Ishikawa (cell line): ENCODE measurements around the gene GCDH.

ENCODE experiments used
- CEBPB ChIP-seq: IDR thresholded peaks from 2 replicates; pipeline ENCODE4 v1.6.1; 2012
- EGR1 ChIP-seq: IDR thresholded peaks from 2 replicates; pipeline ENCODE4 v1.6.1; 2012
- EP300 ChIP-seq: IDR thresholded peaks from 2 replicates; pipeline ENCODE4 v1.6.1; 2012; ENCODE audit warnings: borderline replicate concordance
- MAX ChIP-seq: IDR thresholded peaks from 2 replicates; pipeline ENCODE4 v1.6.1; 2012
- NFIC ChIP-seq: IDR thresholded peaks from 2 replicates; pipeline ENCODE4 v1.6.1; 2012
- RAD21 ChIP-seq: IDR thresholded peaks from 2 replicates; pipeline ENCODE4 v1.6.1; 2012; ENCODE audit warnings: low read depth
- TAF1 ChIP-seq: IDR thresholded peaks from 2 replicates; pipeline ENCODE4 v1.6.1; 2012; ENCODE audit warnings: low read depth, mild to moderate bottlenecking
- YY1 ChIP-seq: IDR thresholded peaks from 2 replicates; pipeline ENCODE4 v1.6.1; 2012; ENCODE audit warnings: low read depth
- ZBTB7A ChIP-seq: IDR thresholded peaks from 2 replicates; pipeline ENCODE4 v1.6.1; 2012; ENCODE audit warnings: low read depth
- TF ChIP-seq, protein P1 (sequence below): IDR thresholded peaks from 2 replicates; pipeline ENCODE4 v1.6.1; 2012
- TF ChIP-seq, protein P2 (sequence below): IDR thresholded peaks from 2 replicates; pipeline ENCODE4 v1.6.1; 2012; ENCODE audit warnings: low read depth, mild to moderate bottlenecking

DNA sequence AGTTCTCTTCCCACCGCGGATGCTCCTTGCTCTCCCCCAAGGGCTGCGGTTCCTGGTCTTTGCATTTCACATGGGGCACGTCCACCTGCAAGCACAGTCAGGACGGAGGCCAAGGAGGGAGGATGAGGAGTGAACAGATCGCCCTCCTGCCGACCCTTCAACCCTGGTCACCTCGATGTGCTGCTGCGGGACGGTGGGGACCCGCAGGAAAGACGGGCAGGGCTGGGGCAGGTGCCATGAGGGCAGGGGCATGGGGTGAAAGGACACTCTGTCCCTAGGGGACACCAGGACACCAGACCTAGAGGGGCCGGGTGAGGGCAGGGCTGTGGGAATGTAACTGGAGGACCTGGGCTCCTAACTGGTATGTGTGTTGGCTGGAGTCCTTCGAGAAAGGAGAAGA lies 27.3 kb downstream of the GCDH start:
- TF ChIP-seq EP300 (no peak), TAF1 (no peak), RAD21 (no peak), NFIC (no peak), EGR1 (no peak), YY1 (no peak), ZBTB7A (no peak), MAX (no peak), CEBPB (no peak)
- TF ChIP-seq, protein P1, sequence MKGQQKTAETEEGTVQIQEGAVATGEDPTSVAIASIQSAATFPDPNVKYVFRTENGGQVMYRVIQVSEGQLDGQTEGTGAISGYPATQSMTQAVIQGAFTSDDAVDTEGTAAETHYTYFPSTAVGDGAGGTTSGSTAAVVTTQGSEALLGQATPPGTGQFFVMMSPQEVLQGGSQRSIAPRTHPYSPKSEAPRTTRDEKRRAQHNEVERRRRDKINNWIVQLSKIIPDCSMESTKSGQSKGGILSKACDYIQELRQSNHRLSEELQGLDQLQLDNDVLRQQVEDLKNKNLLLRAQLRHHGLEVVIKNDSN: no peak
- TF ChIP-seq, protein P2, sequence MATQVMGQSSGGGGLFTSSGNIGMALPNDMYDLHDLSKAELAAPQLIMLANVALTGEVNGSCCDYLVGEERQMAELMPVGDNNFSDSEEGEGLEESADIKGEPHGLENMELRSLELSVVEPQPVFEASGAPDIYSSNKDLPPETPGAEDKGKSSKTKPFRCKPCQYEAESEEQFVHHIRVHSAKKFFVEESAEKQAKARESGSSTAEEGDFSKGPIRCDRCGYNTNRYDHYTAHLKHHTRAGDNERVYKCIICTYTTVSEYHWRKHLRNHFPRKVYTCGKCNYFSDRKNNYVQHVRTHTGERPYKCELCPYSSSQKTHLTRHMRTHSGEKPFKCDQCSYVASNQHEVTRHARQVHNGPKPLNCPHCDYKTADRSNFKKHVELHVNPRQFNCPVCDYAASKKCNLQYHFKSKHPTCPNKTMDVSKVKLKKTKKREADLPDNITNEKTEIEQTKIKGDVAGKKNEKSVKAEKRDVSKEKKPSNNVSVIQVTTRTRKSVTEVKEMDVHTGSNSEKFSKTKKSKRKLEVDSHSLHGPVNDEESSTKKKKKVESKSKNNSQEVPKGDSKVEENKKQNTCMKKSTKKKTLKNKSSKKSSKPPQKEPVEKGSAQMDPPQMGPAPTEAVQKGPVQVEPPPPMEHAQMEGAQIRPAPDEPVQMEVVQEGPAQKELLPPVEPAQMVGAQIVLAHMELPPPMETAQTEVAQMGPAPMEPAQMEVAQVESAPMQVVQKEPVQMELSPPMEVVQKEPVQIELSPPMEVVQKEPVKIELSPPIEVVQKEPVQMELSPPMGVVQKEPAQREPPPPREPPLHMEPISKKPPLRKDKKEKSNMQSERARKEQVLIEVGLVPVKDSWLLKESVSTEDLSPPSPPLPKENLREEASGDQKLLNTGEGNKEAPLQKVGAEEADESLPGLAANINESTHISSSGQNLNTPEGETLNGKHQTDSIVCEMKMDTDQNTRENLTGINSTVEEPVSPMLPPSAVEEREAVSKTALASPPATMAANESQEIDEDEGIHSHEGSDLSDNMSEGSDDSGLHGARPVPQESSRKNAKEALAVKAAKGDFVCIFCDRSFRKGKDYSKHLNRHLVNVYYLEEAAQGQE: no peak
